ENCODE measurements around the gene HAVCR1.

DNA sequence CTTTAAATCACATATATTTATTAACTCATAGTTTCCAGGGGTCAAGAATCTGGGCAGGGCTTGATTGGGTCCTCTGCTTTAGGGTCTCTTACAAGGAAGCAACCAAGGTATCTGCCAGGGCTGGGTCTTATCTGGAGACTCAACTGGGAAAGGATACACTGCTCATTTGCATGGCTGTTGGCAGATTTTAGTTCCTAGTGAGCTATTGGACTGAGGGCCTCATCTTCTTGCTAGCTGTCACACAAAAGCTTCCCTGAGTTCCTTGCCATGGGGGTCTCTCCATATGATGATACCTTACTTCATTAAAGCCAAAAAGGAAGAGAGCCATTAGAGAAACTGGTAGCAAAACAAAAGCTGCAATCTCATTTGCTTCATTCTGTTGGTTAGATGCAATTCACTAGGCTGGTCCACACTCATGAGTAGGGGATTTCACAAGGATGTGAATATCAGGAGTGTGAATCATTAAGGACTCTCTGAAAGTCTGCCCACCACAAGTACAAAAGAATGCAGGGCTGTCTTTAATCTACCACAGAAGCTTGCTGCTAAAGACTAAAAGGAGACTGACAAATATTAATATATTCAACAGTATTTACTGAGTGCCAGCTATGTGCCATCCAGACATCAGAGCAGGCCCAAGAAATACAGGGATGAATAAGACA, 53.9 kb downstream of the HAVCR1 start:
- TF ChIP-seq ESRRA (IDR thresholded peaks at IDR 0.05; ENCODE audit: borderline replicate concordance, low read length): no peak
- TF ChIP-seq HOXB13 (CRISPR knock-in tag; IDR thresholded peaks at IDR 0.05; ENCODE audit: low read depth): no peak
- no peak for TF ChIP-seq GATA3 (IDR thresholded peaks at IDR 0.05; ENCODE audit: borderline replicate concordance)
- no peak for TF ChIP-seq CTCF (IDR thresholded peaks at IDR 0.05)
- no peak for TF ChIP-seq EHMT2 (IDR thresholded peaks at IDR 0.05; ENCODE audit: low read depth)
- TF ChIP-seq, protein P1, sequence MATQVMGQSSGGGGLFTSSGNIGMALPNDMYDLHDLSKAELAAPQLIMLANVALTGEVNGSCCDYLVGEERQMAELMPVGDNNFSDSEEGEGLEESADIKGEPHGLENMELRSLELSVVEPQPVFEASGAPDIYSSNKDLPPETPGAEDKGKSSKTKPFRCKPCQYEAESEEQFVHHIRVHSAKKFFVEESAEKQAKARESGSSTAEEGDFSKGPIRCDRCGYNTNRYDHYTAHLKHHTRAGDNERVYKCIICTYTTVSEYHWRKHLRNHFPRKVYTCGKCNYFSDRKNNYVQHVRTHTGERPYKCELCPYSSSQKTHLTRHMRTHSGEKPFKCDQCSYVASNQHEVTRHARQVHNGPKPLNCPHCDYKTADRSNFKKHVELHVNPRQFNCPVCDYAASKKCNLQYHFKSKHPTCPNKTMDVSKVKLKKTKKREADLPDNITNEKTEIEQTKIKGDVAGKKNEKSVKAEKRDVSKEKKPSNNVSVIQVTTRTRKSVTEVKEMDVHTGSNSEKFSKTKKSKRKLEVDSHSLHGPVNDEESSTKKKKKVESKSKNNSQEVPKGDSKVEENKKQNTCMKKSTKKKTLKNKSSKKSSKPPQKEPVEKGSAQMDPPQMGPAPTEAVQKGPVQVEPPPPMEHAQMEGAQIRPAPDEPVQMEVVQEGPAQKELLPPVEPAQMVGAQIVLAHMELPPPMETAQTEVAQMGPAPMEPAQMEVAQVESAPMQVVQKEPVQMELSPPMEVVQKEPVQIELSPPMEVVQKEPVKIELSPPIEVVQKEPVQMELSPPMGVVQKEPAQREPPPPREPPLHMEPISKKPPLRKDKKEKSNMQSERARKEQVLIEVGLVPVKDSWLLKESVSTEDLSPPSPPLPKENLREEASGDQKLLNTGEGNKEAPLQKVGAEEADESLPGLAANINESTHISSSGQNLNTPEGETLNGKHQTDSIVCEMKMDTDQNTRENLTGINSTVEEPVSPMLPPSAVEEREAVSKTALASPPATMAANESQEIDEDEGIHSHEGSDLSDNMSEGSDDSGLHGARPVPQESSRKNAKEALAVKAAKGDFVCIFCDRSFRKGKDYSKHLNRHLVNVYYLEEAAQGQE (IDR thresholded peaks at IDR 0.05): no peak
- no peak for TF ChIP-seq CHD2 (IDR thresholded peaks at IDR 0.05; ENCODE audit: low read length, partially characterized antibody)
- no peak for TF ChIP-seq KDM1A (IDR thresholded peaks at IDR 0.05; ENCODE audit: low read depth)
- no peak for TF ChIP-seq POLR2A (IDR thresholded peaks at IDR 0.05; ENCODE audit: low read length)
- TF ChIP-seq MYC (IDR thresholded peaks at IDR 0.05; ENCODE audit: borderline replicate concordance, low read length): no peak
- TF ChIP-seq EP300 (IDR thresholded peaks at IDR 0.05): no peak
- no peak for TF ChIP-seq BHLHE40 (IDR thresholded peaks at IDR 0.05; ENCODE audit: low read depth, low read length)
- no peak for TF ChIP-seq MAZ (IDR thresholded peaks at IDR 0.05; ENCODE audit: borderline replicate concordance, low read depth, low read length)
